OCI-LY3 (cell line): ENCODE data around the gene CLIC1.

Experiments
- H2AFZ ChIP-seq: fragments of 200-600, 300-600 bp; shearing (Covaris generic); 2 replicates; pipeline ENCODE4 v1.6.0; 2014; ENCODE audit warnings: antibody characterized with exemption, low read depth, low read length
- H3K27ac ChIP-seq: fragments of 200-600, 300-600 bp; sonication (generic); 2 replicates; pipeline ENCODE4 v1.5.1; 2014; ENCODE audit warnings: mild to moderate bottlenecking, low read length, moderate library complexity, mixed read lengths
- H3K27me3 ChIP-seq: fragments of 200-600, 300-600 bp; sonication (generic); 2 replicates; pipeline ENCODE4 v1.6.1; 2014; ENCODE audit warnings: low read depth, low read length, mixed read lengths
- H3K36me3 ChIP-seq: fragments of 200-600, 300-600 bp; sonication (generic); replicated peaks from 2 replicates; pipeline ENCODE3; 2014; ENCODE audit warnings: low read depth, low read length, mixed read lengths
- H3K4me1 ChIP-seq: fragments of 300-600, 200-600 bp; sonication (generic); 2 replicates; pipeline ENCODE4 v1.6.1; 2014; ENCODE audit warnings: low read length, mixed read lengths
- H3K4me2 ChIP-seq: fragments of 200-600, 300-600 bp; sonication (generic); 2 replicates; pipeline ENCODE4 v1.6.1; 2014; ENCODE audit warnings: low read length, mixed read lengths
- H3K4me3 ChIP-seq: fragments of 300-600, 200-600 bp; sonication (generic); 2 replicates; pipeline ENCODE4 v1.5.1; 2014; ENCODE audit warnings: antibody characterized with exemption, mild to moderate bottlenecking, low read length, moderate library complexity
- H3K79me2 ChIP-seq: fragments of 300-600, 200-600 bp; shearing (Covaris generic); 2 replicates; pipeline ENCODE4 v1.6.1; 2014; ENCODE audit warnings: mild to moderate bottlenecking, low read length, mixed read lengths
- H3K9ac ChIP-seq: fragments of 300-600, 200-600 bp; shearing (Covaris generic); 2 replicates; pipeline ENCODE4 v1.6.0; 2014; ENCODE audit warnings: mild to moderate bottlenecking, low read length, moderate library complexity
- H3K9me3 ChIP-seq: fragments of 200-600, 300-600 bp; shearing (Covaris generic); 2 replicates; pipeline ENCODE4 v1.6.1; 2014; ENCODE audit warnings: low read length, mixed read lengths; ENCODE audit not compliant: insufficient read depth
- H4K20me1 ChIP-seq: fragments of 200-600, 300-600 bp; sonication (generic); 2 replicates; pipeline ENCODE4 v1.6.1; 2016; ENCODE audit warnings: low read length, mixed read lengths; ENCODE audit not compliant: insufficient read depth
- EZH2phosphoT487 ChIP-seq: fragments of 200-600 bp; shearing (Covaris generic); IDR thresholded peaks from 2 replicates; pipeline ENCODE4 v1.6.1; 2018; ENCODE audit warnings: antibody characterized with exemption, mixed run types, low read depth
- TF ChIP-seq, protein P1 (sequence below): fragments of 200-600, 300-600 bp; sonication (generic); IDR thresholded peaks from 2 replicates; pipeline ENCODE4 v1.5.1; 2014; ENCODE audit warnings: antibody characterized with exemption, low read length, low read depth

CLIC1 gene

GRCh38 chr6:31723245-31723979 is 12.9 kb downstream of the CLIC1 start, which contains the start of gene MPIG6B:
MPIG6B (plus strand) TSS chr6:31723373; CDS start chr6:31723384, 11 bp downstream.
- no peak within 1 kb of the TSS for H3K4me3 ChIP-seq
- no peak within 1 kb of the TSS for H3K27ac ChIP-seq
- no peak within 1 kb of the TSS for H3K4me2 ChIP-seq
- H2AFZ ChIP-seq = no peak within 1 kb of the TSS
- H3K36me3 ChIP-seq = peaks cover 15% of the 10 kb centered on the region
- no peak for TF ChIP-seq EZH2phosphoT487
- TF ChIP-seq, protein P1, sequence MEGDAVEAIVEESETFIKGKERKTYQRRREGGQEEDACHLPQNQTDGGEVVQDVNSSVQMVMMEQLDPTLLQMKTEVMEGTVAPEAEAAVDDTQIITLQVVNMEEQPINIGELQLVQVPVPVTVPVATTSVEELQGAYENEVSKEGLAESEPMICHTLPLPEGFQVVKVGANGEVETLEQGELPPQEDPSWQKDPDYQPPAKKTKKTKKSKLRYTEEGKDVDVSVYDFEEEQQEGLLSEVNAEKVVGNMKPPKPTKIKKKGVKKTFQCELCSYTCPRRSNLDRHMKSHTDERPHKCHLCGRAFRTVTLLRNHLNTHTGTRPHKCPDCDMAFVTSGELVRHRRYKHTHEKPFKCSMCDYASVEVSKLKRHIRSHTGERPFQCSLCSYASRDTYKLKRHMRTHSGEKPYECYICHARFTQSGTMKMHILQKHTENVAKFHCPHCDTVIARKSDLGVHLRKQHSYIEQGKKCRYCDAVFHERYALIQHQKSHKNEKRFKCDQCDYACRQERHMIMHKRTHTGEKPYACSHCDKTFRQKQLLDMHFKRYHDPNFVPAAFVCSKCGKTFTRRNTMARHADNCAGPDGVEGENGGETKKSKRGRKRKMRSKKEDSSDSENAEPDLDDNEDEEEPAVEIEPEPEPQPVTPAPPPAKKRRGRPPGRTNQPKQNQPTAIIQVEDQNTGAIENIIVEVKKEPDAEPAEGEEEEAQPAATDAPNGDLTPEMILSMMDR = no peak
- H3K9ac ChIP-seq = no peak within 1 kb of the TSS
- H3K79me2 ChIP-seq = no peaks in the 10 kb centered on the region
- H3K27me3 ChIP-seq = no peaks in the 10 kb centered on the region
- no peaks in the 10 kb centered on the region for H3K9me3 ChIP-seq
- peaks cover 15% of the 10 kb centered on the region for H3K4me1 ChIP-seq
- 0 out of 2 replicates have a peak, but pooled peaks cover 5% of the 10 kb centered on the region for H4K20me1 ChIP-seq

GRCh38 chr6:31722173-31722572 is 14.2 kb downstream of the CLIC1 start:
- H3K9ac ChIP-seq = no peak overlapping the region
- H3K9me3 ChIP-seq = no peaks in the 10 kb centered on the region
- H4K20me1 ChIP-seq = no peaks in the 10 kb centered on the region

GRCh38 chr6:31721351-31722020 is 14.8 kb downstream of the CLIC1 start, which contains the start of gene LY6G6C:
LY6G6C (minus strand) TSS chr6:31721746; CDS start chr6:31721679, 67 bp downstream.
- H3K9ac ChIP-seq = no peak within 1 kb of the TSS
- no peaks in the 10 kb centered on the region for H3K4me1 ChIP-seq
- H3K9me3 ChIP-seq = no peaks in the 10 kb centered on the region
- no peaks in the 10 kb centered on the region for H3K79me2 ChIP-seq
- peaks cover 6% of the 10 kb centered on the region for H3K36me3 ChIP-seq
- H3K4me3 ChIP-seq = no peak within 1 kb of the TSS
- H4K20me1 ChIP-seq = no peaks in the 10 kb centered on the region
- no peak within 1 kb of the TSS for H2AFZ ChIP-seq
- H3K4me2 ChIP-seq = no peak within 1 kb of the TSS
- H3K27me3 ChIP-seq = no peaks in the 10 kb centered on the region
- TF ChIP-seq, protein P1 = no peak
- TF ChIP-seq EZH2phosphoT487 = no peak
- H3K27ac ChIP-seq = no peak within 1 kb of the TSS

More at GRCh38 chr6:31722173-31722572, 14.2 kb downstream of the CLIC1 start:
- no peak overlapping the region for H3K4me3 ChIP-seq
- no peak overlapping the region for H3K27ac ChIP-seq
- no peaks in the 10 kb centered on the region for H3K79me2 ChIP-seq
- peaks cover 13% of the 10 kb centered on the region for H3K36me3 ChIP-seq
- peaks cover 2% of the 10 kb centered on the region for H3K4me1 ChIP-seq
- no peak overlapping the region for H2AFZ ChIP-seq
- no peak overlapping the region for H3K4me2 ChIP-seq
- TF ChIP-seq, protein P1 = no peak
- no peak for TF ChIP-seq EZH2phosphoT487
- no peaks in the 10 kb centered on the region for H3K27me3 ChIP-seq

DNA sequence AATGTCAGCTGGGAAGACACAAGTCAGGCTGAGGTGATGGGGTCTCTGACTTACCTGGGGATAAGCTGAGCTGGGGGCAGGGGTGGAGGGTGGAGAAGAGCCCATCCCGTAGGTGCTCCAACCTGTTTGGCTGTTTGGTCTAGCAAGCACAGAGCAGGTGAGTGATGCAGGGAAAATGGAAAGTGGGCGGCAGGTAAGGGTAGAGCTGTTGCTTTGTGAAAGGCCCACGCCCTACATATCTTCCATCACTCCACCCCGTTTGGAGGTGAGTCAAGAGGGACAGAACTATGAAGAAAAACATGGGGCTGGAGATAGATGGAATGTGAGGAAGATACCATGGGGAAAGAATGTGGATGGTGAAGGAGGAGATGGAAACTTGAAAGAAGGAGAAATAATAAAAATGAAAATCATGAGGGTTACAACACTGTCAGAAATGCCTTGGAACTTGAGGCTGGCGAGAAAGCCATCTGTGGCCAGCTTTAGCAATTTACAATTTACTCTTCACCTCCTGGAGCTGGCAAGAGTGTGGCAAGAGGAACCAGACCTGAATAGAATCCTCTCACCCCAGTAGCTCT is 16.0 kb downstream of the CLIC1 start:
- no peak overlapping the region for H3K4me2 ChIP-seq

More for the DNA sequence above, 16.0 kb downstream of the CLIC1 start:
- Histone ChIP-seq H2AFZ (no peak overlapping the region), H3K27ac (no peak overlapping the region), H3K79me2 (no peaks in the 10 kb centered on the region), H3K36me3 (no peaks in the 10 kb centered on the region), H3K9ac (no peak overlapping the region), H3K4me1 (no peaks in the 10 kb centered on the region), H3K9me3 (no peaks in the 10 kb centered on the region), H3K4me3 (no peak overlapping the region), H4K20me1 (no peaks in the 10 kb centered on the region), H3K27me3 (no peaks in the 10 kb centered on the region)
- TF ChIP-seq, protein P1 = no peak
- TF ChIP-seq EZH2phosphoT487 = no peak
